HEK293 (cell line): ENCODE data around the gene CACNB2.

Experiments
- CTCF ChIA-PET: fragments of 350-600 bp; formaldehyde crosslinking; extraction: SDS; loops from one replicate; lab custom pipeline; 2021; ENCODE audit warnings: antibody characterized with exemption; lab: Yijun Ruan, JAX
- POLR2A ChIA-PET: fragments of 300-600 bp; formaldehyde crosslinking; extraction: SDS; loops from one replicate; lab custom pipeline; 2020; ENCODE audit warnings: antibody characterized with exemption, inconsistent platforms; lab: Yijun Ruan, JAX
- H3K27ac ChIP-seq: fragments of 200-500 bp; sonication (Bioruptor generic); 2 replicates; pipeline ENCODE4 v1.5.1; 2014; ENCODE audit warnings: low read depth, low read length, control low read depth, inconsistent platforms; ENCODE audit errors: extremely low read depth
- H3K36me3 ChIP-seq, 2 experiments: fragments of 200-500 bp in 1 of 2; sonication (Bioruptor generic) in 1 of 2; 1 replicate in 1 of 2; 2 replicates in 1 of 2; pipeline ENCODE4 v1.5.1; 2014 to 2017; ENCODE audit warnings: inconsistent platforms in 2 of 2, low read length in 2 of 2; ENCODE audit not compliant: control insufficient read depth in 2 of 2, insufficient read depth in 1 of 2
- H3K4me1 ChIP-seq: fragments of 200-500 bp; sonication (Bioruptor generic); 2 replicates; pipeline ENCODE4 v1.5.1; 2014; ENCODE audit warnings: mild to moderate bottlenecking, low read length, inconsistent platforms; ENCODE audit not compliant: control insufficient read depth, insufficient read depth
- H3K4me3 ChIP-seq: 2 replicates; pipeline ENCODE4 v1.5.1; 2011; ENCODE audit warnings: low read depth, mild to moderate bottlenecking, control low read depth, low read length, moderate library complexity
- H3K9me3 ChIP-seq: fragments of 200-500 bp; sonication (Bioruptor generic); 2 replicates; pipeline ENCODE4 v1.5.1; 2014; ENCODE audit warnings: low read depth, low read length, inconsistent platforms; ENCODE audit not compliant: control insufficient read depth, insufficient read depth
- CTCF ChIP-seq: fragments of 450-650 bp; formaldehyde crosslinking; IDR thresholded peaks from 2 replicates; pipeline ENCODE4 v1.5.1; 2016; ENCODE audit warnings: missing biosample characterization, missing genetic modification characterization
- GLI4 ChIP-seq: fragments of 450-650 bp; formaldehyde crosslinking; IDR thresholded peaks from 2 replicates; pipeline ENCODE4 v1.5.1; 2016; ENCODE audit warnings: missing biosample characterization, missing genetic modification characterization
- HOXC10 ChIP-seq: sonication (generic); formaldehyde crosslinking; IDR thresholded peaks from 2 replicates; pipeline ENCODE4 v1.8.1; 2023; ENCODE audit warnings: mild to moderate bottlenecking, missing genetic modification reagents
- HOXD13 ChIP-seq: sonication (generic); formaldehyde crosslinking; IDR thresholded peaks from 2 replicates; pipeline ENCODE4 v1.8.0; 2022; ENCODE audit warnings: missing genetic modification reagents, borderline replicate concordance
- KLF10 ChIP-seq: fragments of 450-650 bp; IDR thresholded peaks from 2 replicates; pipeline ENCODE4 v1.5.1; 2018; ENCODE audit warnings: missing biosample characterization, mild to moderate bottlenecking, missing genetic modification characterization
- KLF7 ChIP-seq: fragments of 450-650 bp; formaldehyde crosslinking; IDR thresholded peaks from 2 replicates; pipeline ENCODE4 v1.5.1; 2016; ENCODE audit warnings: missing biosample characterization, missing genetic modification characterization, borderline replicate concordance
- PRDM1 ChIP-seq: fragments of 450-650 bp; formaldehyde crosslinking; IDR thresholded peaks from 2 replicates; pipeline ENCODE4; 2016; ENCODE audit warnings: missing biosample characterization, missing genetic modification characterization
- ZFP69B ChIP-seq: fragments of 450-650 bp; formaldehyde crosslinking; IDR thresholded peaks from 2 replicates; pipeline ENCODE4 v1.5.1; 2016; ENCODE audit warnings: missing biosample characterization, missing genetic modification characterization
- ZNF155 ChIP-seq: fragments of 450-650 bp; formaldehyde crosslinking; IDR thresholded peaks from 2 replicates; pipeline ENCODE4 v1.5.1; 2016; ENCODE audit warnings: missing biosample characterization, missing genetic modification characterization
- ZNF18 ChIP-seq: fragments of 450-650 bp; formaldehyde crosslinking; IDR thresholded peaks from 2 replicates; pipeline ENCODE4 v1.5.1; 2016; ENCODE audit warnings: missing biosample characterization, missing genetic modification characterization
- ZNF184 ChIP-seq: fragments of 450-650 bp; IDR thresholded peaks from 2 replicates; pipeline ENCODE4 v1.5.1; 2018; ENCODE audit warnings: missing biosample characterization, mild to moderate bottlenecking, missing genetic modification characterization
- ZNF223 ChIP-seq: fragments of 450-650 bp; formaldehyde crosslinking; IDR thresholded peaks from 2 replicates; pipeline ENCODE4 v1.5.1; 2016; ENCODE audit warnings: missing biosample characterization, missing genetic modification characterization
- ZNF350 ChIP-seq: fragments of 450-650 bp; formaldehyde crosslinking; IDR thresholded peaks from 2 replicates; pipeline ENCODE4 v1.5.0; 2017; ENCODE audit warnings: missing biosample characterization, mild to moderate bottlenecking, missing genetic modification characterization
- ZNF366 ChIP-seq: fragments of 450-650 bp; formaldehyde crosslinking; conservative IDR thresholded peaks from 2 replicates; pipeline ENCODE4 v1.5.1; 2016; ENCODE audit warnings: missing biosample characterization, missing genetic modification characterization
- ZNF391 ChIP-seq: fragments of 450-650 bp; formaldehyde crosslinking; IDR thresholded peaks from 2 replicates; pipeline ENCODE4 v1.5.1; 2016; ENCODE audit warnings: low read depth, missing biosample characterization, missing genetic modification characterization, borderline replicate concordance
- ZNF555 ChIP-seq: fragments of 450-650 bp; formaldehyde crosslinking; conservative IDR thresholded peaks from 2 replicates; pipeline ENCODE4 v1.5.1; 2017; ENCODE audit warnings: missing biosample characterization, mild to moderate bottlenecking, missing genetic modification characterization, inconsistent platforms
- ZNF558 ChIP-seq: fragments of 450-650 bp; formaldehyde crosslinking; IDR thresholded peaks from 2 replicates; pipeline ENCODE4 v1.5.1; 2016; ENCODE audit warnings: missing biosample characterization, missing genetic modification characterization
- ZNF600 ChIP-seq: fragments of 450-650 bp; formaldehyde crosslinking; IDR thresholded peaks from 2 replicates; pipeline ENCODE4 v1.5.1; 2016; ENCODE audit warnings: missing biosample characterization, missing genetic modification characterization
- ZNF677 ChIP-seq: fragments of 450-650 bp; IDR thresholded peaks from 2 replicates; pipeline ENCODE4 v1.5.0; 2018; ENCODE audit warnings: missing biosample characterization, mild to moderate bottlenecking, missing genetic modification characterization, moderate library complexity

Gene CACNB2

GRCh38 chr10:18565006-18565405 lies 424.8 kb downstream of the CACNB2 start:
- TF ChIP-seq PRDM1 (tag by site-specific recombination): peak; percentile 83
- TF ChIP-seq ZNF391 (tag by site-specific recombination): no peak
- no peak for TF ChIP-seq ZNF155
- TF ChIP-seq KLF7 (tag by site-specific recombination): no peak
- no peak for TF ChIP-seq ZNF350 (tag by site-specific recombination)
- TF ChIP-seq ZNF558 (tag by site-specific recombination): no peak
- no peak for TF ChIP-seq HOXD13
- TF ChIP-seq ZNF600 (tag by site-specific recombination): peak; percentile 92
- no peak for TF ChIP-seq CTCF (tag by site-specific recombination)
- no peak for TF ChIP-seq GLI4 (tag by site-specific recombination)
- no peak for TF ChIP-seq ZNF184 (tag by site-specific recombination)
- TF ChIP-seq HOXC10 (CRISPR knock-in tag): no peak
- no peak for TF ChIP-seq ZNF677
- TF ChIP-seq KLF10 (tag by site-specific recombination): no peak
- H3K9me3 ChIP-seq: no peaks in the 10 kb centered on the region; the same call in 1 of the 2 replicates
- no peak overlapping the region for H3K27ac ChIP-seq
- POLR2A ChIA-PET: no interaction called here
- peaks cover under 1 to 4% of the 10 kb centered on the region in 2 experiments; a peak in 2 of 3 replicates for H3K36me3 ChIP-seq
- no peaks in the 10 kb centered on the region for H3K4me1 ChIP-seq
- CTCF ChIA-PET: interaction anchor here (0.5 kb wide), 1 partner anchor 262 kb away, joined by 4 read pairs; no protein-coding TSS in a partner anchor
- no peak overlapping the region for H3K4me3 ChIP-seq

GRCh38 chr10:18566177-18566576 lies 426.0 kb downstream of the CACNB2 start:
- ChIA-PET CTCF (no interaction called here), POLR2A (no interaction called here)
- no peak overlapping the region for H3K27ac ChIP-seq
- no peak overlapping the region for H3K4me3 ChIP-seq
- H3K36me3 ChIP-seq: no peaks in the 10 kb centered on the region; a peak in 1 of 3 replicates
- no peaks in the 10 kb centered on the region; the same call in 1 of the 2 replicates for H3K9me3 ChIP-seq
- TF ChIP-seq ZFP69B (tag by site-specific recombination): no peak
- no peaks in the 10 kb centered on the region for H3K4me1 ChIP-seq

GRCh38 chr10:18567343-18567856 lies 427.2 kb downstream of the CACNB2 start:
- Histone ChIP-seq H3K4me3 (no peak overlapping the region), H3K4me1 (no peaks in the 10 kb centered on the region), H3K27ac (no peak overlapping the region), H3K36me3 (no peaks in the 10 kb centered on the region; a peak in 1 of 3 replicates), H3K9me3 (no peaks in the 10 kb centered on the region)
- CTCF ChIA-PET: no interaction called here
- TF ChIP-seq ZNF223 (tag by site-specific recombination): no peak
- no peak for TF ChIP-seq ZNF18 (tag by site-specific recombination)
- TF ChIP-seq ZNF600 (tag by site-specific recombination): peak; percentile 56
- 0 out of 2 replicates have a peak, but pooled peaks have one; percentile 17 for TF ChIP-seq ZNF366 (tag by site-specific recombination)
- no peak for TF ChIP-seq ZNF555 (tag by site-specific recombination)
- TF ChIP-seq, all 188 proteins: peak for 2
- POLR2A ChIA-PET: no interaction called here
